ENCODE measurements around the gene MICAL2. TPM values are rescaled to one million over a fixed set of nuclear protein-coding genes. Genes with fewer than 3 reads are reported as not detected.

The MICAL2 gene
- total and polyA plus RNA-seq, 2 of the 13 experiments (the other 11 are each of a cell fraction or from before 2014, with no cell fraction given) = 0.78 to 1.1 TPM

- TF ChIP-seq HDAC1 (CRISPR knock-in tag; IDR thresholded peaks at IDR 0.05) = no peak
- no peak for TF ChIP-seq PHF8 (CRISPR knock-in tag; IDR thresholded peaks at IDR 0.05)
- 0 out of 2 replicates have a peak, but pooled peaks have one; percentile 27 for TF ChIP-seq IRF2 (CRISPR knock-in tag; IDR thresholded peaks at IDR 0.05)
- TF ChIP-seq ZNF160 (CRISPR knock-in tag; IDR thresholded peaks at IDR 0.05) = no peak
- no peak for TF ChIP-seq ZNF841 (CRISPR knock-in tag; IDR thresholded peaks at IDR 0.05; ENCODE audit: borderline replicate concordance)
- TF ChIP-seq PBX3 (CRISPR knock-in tag; IDR thresholded peaks at IDR 0.05; ENCODE audit: borderline replicate concordance) = no peak
- TF ChIP-seq SUZ12 (IDR thresholded peaks at IDR 0.05; ENCODE audit: low read depth, low read length) = no peak
- TF ChIP-seq ZNF75D (CRISPR knock-in tag; IDR thresholded peaks at IDR 0.05; ENCODE audit: borderline replicate concordance) = no peak
- no peak for TF ChIP-seq TEAD2 (CRISPR knock-in tag; IDR thresholded peaks at IDR 0.05)
- TF ChIP-seq IKZF5 (CRISPR knock-in tag; IDR thresholded peaks at IDR 0.05) = no peak
- TF ChIP-seq POLR2A (IDR thresholded peaks at IDR 0.05; ENCODE audit: insufficient read depth in 1 of 2, low read depth in 2 of 2, low read length in 2 of 2) = no peak
- TF ChIP-seq ZUFSP (CRISPR knock-in tag; IDR thresholded peaks at IDR 0.05; ENCODE audit: borderline replicate concordance) = no peak
- peak; percentile 42 to 45; a peak in 3 of 4 replicates for TF ChIP-seq HMGXB4 (CRISPR knock-in tag; IDR thresholded peaks at IDR 0.05; ENCODE audit: borderline replicate concordance in 1 of 2, low read depth in 1 of 2)
- TF ChIP-seq CTCF (CRISPR knock-in tag; IDR thresholded peaks at IDR 0.05) = peak; percentile 91
- no peak for TF ChIP-seq TCF7L2 (IDR thresholded peaks at IDR 0.05; ENCODE audit: low read depth, low read length)
- no peak for TF ChIP-seq ZNF383 (CRISPR knock-in tag; IDR thresholded peaks at IDR 0.05; ENCODE audit: borderline replicate concordance)
- no peak for TF ChIP-seq TFAP4 (IDR thresholded peaks at IDR 0.05; ENCODE audit: borderline replicate concordance, low read depth)
- 0 out of 2 replicates have a peak, but pooled peaks have one; percentile 25 for TF ChIP-seq SALL1 (CRISPR knock-in tag; IDR thresholded peaks at IDR 0.05)
- TF ChIP-seq GABPB1 (CRISPR knock-in tag; IDR thresholded peaks at IDR 0.05) = 0 out of 2 replicates have a peak, but pooled peaks have one; percentile 16
- TF ChIP-seq ZNF572 (CRISPR knock-in tag; IDR thresholded peaks at IDR 0.05) = no peak
Observed at GRCh38 chr11:12287374-12288211, 177.2 kb downstream of the MICAL2 start (continued).
